HK-2 (cell line): ENCODE measurements around the gene PPID.
"Not testable (repeated sequence)": the region's sequence is repeated elsewhere in the genome, so short reads cannot be mapped to it uniquely, and the experiment has no call there.

ENCODE experiments used
- DNase-seq: peaks from one replicate; pipeline ENCODE4 v3.0.0-alpha.2; 2018; ENCODE audit not compliant: unreplicated experiment

Gene PPID

GRCh38 chr4:158722917-158723793, at the start of gene PPID:
TSS of gene PPID (minus strand) at chr4:158723396. CDS start at chr4:158723288, 108 bp downstream.
- peak; percentile 87 for DNase-seq

GRCh38 chr4:158771776-158772175, 48.6 kb upstream of the PPID start:
- DNase-seq, result no peak

GRCh38 chr4:158770671-158771070, 47.5 kb upstream of the PPID start:
- DNase-seq, result no peak

GRCh38 chr4:158769175-158769921, 46.2 kb upstream of the PPID start:
- peak; percentile 54 for DNase-seq

GRCh38 chr4:158768555-158769174, 45.5 kb upstream of the PPID start, which contains the start of gene FNIP2:
TSS of gene FNIP2 (plus strand) at chr4:158769026. CDS start at chr4:158769213, 187 bp downstream.
- DNase-seq, result peak; percentile 68

- DNase-seq, result no peak
Measured at GRCh38 chr4:158767451-158767850, 44.3 kb upstream of the PPID start.

GRCh38 chr4:158766434-158767044, 43.3 kb upstream of the PPID start:
- no peak for DNase-seq

- no peak for DNase-seq
Measured at GRCh38 chr4:158763462-158763861, 40.3 kb upstream of the PPID start.

GRCh38 chr4:158762553-158762952, 39.4 kb upstream of the PPID start:
- no peak for DNase-seq

- no peak for DNase-seq
Measured at GRCh38 chr4:158760866-158761265, 37.7 kb upstream of the PPID start.

- DNase-seq, result not testable (repeated sequence)
Measured at GRCh38 chr4:158759539-158759938, 36.3 kb upstream of the PPID start.

- DNase-seq, result no peak
Measured at GRCh38 chr4:158758703-158759102, 35.5 kb upstream of the PPID start.

- DNase-seq, result no peak
Measured at GRCh38 chr4:158758142-158758541, 34.9 kb upstream of the PPID start.

- DNase-seq, result no peak
Measured at GRCh38 chr4:158756588-158756987, 33.4 kb upstream of the PPID start.

- not testable (repeated sequence) for DNase-seq
Measured at GRCh38 chr4:158755819-158756218, 32.6 kb upstream of the PPID start.

GRCh38 chr4:158754385-158755180, 31.4 kb upstream of the PPID start:
- no peak for DNase-seq

- no peak for DNase-seq
Measured at GRCh38 chr4:158750379-158750778, 27.2 kb upstream of the PPID start.

- not testable (repeated sequence) for DNase-seq
Measured at GRCh38 chr4:158746537-158746936, 23.3 kb upstream of the PPID start.

- DNase-seq, result no peak
Measured at GRCh38 chr4:158741326-158742021, 18.3 kb upstream of the PPID start.

- no peak for DNase-seq
Measured at GRCh38 chr4:158739600-158739999, 16.4 kb upstream of the PPID start.
